GM12891 (cell line): Measurements from ENCODE around the gene RBM23.
A peak's percentile ranks its signal among the peaks of the same experiment; 100 is the strongest.

Source experiments
- DNase-seq: peaks from one replicate; pipeline ENCODE4 v3.0.0; 2011; ENCODE audit warnings: low spot score; ENCODE audit not compliant: insufficient read length
- FAIRE-seq: peaks from 2 replicates; lab custom pipeline; 2011; peaks lifted over from hg19 to GRCh38; lab: Jason Lieb, UNC
- PAX5 ChIP-seq: IDR thresholded peaks from 2 replicates; pipeline ENCODE4 v1.6.1; 2011; ENCODE audit warnings: low read length, moderate library complexity, mild to moderate bottlenecking; ENCODE audit not compliant: insufficient read depth, severe bottlenecking
- POLR2A ChIP-seq: IDR thresholded peaks from 2 replicates; pipeline ENCODE4 v1.6.1; 2011; ENCODE audit warnings: low read depth, low read length, control low read depth
- POLR2AphosphoS5 ChIP-seq: IDR thresholded peaks from 2 replicates; pipeline ENCODE4 v1.6.1; 2011; ENCODE audit warnings: low read depth, low read length, control low read depth
- POU2F2 ChIP-seq: IDR thresholded peaks from 2 replicates; pipeline ENCODE4 v1.6.1; 2011; ENCODE audit warnings: low read depth, mild to moderate bottlenecking, control low read depth, low read length, moderate library complexity
- SPI1 ChIP-seq: IDR thresholded peaks from 2 replicates; pipeline ENCODE4 v1.6.1; 2011; ENCODE audit warnings: low read depth, low read length, control low read depth
- TAF1 ChIP-seq: IDR thresholded peaks from 2 replicates; pipeline ENCODE4 v1.6.1; 2011; ENCODE audit warnings: low read depth, low read length, control low read depth

Gene RBM23

DNA sequence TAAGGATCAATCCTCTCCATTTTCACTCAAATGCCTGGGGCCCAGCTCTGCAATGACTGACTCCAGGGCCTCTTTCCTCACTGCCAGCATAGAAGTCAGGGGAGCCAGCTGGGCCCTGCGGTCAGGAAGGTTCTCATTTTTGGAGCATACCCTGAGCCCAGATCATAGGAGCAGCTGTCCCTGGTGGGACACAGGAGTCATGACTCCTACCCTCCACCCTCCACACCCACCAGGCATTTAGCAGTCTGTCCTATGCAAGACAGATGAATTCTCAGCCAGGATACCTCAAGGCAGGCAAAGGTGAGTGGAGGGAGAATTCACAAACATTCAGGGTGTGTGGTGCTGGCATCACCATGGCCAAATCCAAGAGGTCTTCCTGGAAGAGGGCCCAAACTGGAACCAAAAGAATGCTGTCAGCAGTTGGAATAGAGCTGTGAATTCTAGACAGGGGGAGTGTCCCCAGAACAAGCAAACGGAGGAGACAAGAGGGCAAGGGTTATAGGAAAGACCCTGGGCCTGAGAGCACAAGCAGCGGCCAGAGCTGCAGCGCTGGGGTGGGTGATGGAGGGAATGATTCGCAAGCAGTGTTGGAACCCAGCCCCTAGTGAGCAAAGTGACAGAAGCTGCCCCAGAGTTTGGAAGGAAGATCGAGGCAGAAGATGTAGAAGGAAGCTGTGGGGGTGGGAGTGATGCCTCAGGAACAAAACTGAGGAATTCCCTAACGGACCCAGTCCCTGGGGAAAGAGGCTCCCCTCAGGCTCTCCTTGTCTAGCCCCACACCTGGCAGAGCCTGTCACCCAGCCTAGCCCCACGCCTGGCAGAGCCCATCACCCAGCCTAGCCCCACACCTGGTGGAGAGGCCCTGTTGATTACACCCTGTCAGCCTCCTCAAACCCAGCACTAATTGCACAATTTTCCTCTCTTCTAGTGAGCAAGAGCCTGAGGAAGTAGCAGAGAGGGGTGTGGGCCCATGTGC is 40.4 kb downstream of the RBM23 start:
- FAIRE-seq (no peak), DNase-seq (no peak)
- 0 out of 2 replicates have a peak, but pooled peaks have one; percentile 38 for TF ChIP-seq POLR2AphosphoS5
- no peak for TF ChIP-seq PAX5

DNA sequence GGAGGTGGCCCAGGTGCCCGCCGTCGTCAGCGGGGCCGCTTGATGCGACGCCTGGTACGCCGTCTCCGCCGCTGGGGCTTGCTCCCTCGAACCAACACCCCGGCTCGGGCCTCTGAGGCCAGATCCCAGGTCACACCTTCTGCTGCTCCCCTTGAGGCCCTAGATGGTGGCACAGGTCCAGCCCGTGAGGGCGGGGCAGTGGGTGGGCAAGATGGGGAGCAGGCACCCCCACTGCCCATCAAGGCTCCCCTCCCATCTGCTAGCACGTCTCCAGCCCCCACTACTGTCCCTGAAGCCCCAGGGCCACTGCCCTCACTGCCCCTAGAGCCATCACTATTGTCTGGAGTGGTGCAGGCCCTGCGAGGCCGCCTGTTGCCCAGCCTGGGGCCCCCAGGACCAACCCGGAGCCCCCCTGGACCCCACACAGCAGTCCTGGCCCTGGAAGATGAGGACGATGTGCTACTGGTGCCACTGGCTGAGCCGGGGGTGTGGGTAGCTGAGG is 41.9 kb downstream of the RBM23 start:
- DNase-seq (no peak), FAIRE-seq (no peak)
- no peak for TF ChIP-seq TAF1
- no peak for TF ChIP-seq POLR2AphosphoS5
- no peak for TF ChIP-seq POLR2A
- no peak for TF ChIP-seq POU2F2
- TF ChIP-seq SPI1, result no peak
- TF ChIP-seq PAX5, result no peak

DNA sequence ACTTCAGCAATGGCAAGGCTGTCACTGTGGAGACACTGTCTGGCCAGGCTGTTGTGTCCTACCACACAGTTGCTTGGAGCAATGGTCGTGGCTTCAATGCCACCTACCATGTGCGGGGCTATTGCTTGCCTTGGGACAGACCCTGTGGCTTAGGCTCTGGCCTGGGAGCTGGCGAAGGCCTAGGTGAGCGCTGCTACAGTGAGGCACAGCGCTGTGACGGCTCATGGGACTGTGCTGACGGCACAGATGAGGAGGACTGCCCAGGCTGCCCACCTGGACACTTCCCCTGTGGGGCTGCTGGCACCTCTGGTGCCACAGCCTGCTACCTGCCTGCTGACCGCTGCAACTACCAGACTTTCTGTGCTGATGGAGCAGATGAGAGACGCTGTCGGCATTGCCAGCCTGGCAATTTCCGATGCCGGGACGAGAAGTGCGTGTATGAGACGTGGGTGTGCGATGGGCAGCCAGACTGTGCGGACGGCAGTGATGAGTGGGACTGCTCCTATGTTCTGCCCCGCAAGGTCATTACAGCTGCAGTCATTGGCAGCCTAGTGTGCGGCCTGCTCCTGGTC is 43.1 kb downstream of the RBM23 start:
- FAIRE-seq, result no peak
- no peak for DNase-seq
- TF ChIP-seq TAF1 (no peak), POU2F2 (no peak), PAX5 (no peak), POLR2A (no peak), SPI1 (no peak), POLR2AphosphoS5 (no peak)

DNA sequence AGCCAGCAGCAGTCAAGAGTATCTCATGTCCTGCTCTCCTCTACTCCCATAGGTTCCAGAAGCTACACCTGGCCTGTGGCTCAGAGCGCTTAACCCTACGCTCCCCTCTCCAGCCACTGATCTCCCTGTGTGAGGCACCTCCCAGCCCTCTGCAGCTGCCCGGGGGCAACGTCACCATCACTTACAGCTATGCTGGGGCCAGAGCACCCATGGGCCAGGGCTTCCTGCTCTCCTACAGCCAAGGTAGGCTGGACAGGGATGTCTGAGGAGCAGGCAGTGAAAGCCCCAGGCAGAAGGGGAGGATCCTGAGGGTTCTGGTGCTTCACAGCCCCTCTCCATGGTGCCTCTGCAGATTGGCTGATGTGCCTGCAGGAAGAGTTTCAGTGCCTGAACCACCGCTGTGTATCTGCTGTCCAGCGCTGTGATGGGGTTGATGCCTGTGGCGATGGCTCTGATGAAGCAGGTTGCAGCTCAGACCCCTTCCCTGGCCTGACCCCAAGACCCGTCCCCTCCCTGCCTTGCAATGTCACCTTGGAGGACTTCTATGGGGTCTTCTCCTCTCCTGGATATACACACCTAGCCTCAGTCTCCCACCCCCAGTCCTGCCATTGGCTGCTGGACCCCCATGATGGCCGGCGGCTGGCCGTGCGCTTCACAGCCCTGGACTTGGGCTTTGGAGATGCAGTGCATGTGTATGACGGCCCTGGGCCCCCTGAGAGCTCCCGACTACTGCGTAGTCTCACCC is 43.8 kb downstream of the RBM23 start:
- no peak for FAIRE-seq
- no peak for DNase-seq
- TF ChIP-seq PAX5, result no peak

DNA sequence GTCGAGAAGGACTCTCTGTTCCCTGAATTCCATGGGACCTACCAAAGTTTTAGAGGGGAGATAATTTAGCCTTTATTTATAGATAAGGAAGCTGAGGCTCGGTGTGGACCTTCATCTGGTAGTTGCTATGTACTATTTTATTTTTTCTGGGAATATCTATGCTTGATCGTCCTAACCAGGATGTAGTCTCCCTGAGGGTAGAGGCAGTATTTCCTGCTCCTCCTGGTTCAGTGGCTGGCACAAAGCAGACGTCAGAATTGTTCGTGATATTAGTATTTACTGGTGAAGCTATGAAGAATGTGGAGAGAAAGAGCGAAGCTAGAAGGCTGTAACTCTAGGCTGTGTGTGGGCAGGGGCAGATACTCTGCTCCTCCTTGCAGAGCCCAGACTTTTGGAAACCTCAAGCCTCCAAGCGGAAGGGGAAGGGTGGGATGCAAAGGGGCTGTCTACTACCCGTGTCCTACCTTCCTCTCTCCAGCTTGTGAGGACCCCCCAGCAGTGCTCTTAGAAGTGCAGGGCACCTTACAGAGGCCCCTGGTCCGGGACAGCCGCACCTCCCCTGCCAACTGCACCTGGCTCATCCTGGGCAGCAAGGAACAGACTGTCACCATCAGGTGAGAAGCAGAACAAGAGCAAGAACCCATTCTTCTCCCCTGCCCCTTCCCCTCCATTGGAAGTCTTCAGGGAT is 46.0 kb downstream of the RBM23 start:
- DNase-seq (no peak), FAIRE-seq (no peak)
- no peak for TF ChIP-seq POLR2A
- no peak for TF ChIP-seq PAX5
- TF ChIP-seq TAF1, result no peak
- TF ChIP-seq POLR2AphosphoS5, result no peak
- no peak for TF ChIP-seq POU2F2
- no peak for TF ChIP-seq SPI1

DNA sequence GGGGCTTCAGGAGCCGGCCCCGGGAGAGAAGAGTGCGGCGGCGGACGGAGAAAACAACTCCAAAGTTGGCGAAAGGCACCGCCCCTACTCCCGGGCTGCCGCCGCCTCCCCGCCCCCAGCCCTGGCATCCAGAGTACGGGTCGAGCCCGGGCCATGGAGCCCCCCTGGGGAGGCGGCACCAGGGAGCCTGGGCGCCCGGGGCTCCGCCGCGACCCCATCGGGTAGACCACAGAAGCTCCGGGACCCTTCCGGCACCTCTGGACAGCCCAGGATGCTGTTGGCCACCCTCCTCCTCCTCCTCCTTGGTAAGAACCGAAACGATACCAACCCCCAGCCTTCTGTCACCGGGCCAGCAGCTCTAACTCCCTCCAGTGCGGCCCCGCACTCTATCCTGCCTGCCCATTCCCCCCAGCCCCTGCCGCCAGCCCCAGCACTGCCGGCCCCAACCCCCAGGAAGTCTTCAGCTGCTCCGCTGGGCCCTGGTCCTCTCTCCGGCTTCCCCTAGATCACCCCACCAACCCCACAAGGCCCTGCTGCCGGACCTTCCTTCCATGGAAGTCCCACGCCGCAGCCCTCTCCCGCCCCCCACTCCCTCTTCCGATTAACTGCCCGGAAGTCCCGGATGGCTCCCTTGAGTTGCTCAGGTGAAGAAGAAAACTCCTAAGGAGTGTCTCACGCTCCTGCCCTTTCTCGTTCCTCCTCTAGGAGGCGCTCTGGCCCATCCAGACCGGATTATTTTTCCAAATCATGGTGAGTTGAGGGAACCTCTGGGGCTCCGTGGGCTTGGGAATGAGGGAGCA is 46.7 kb downstream of the RBM23 start:
- no peak for FAIRE-seq
- TF ChIP-seq POLR2AphosphoS5 (no peak), SPI1 (0 out of 2 replicates have a peak, but pooled peaks have one; percentile 16)
- DNase-seq, result no peak

DNA sequence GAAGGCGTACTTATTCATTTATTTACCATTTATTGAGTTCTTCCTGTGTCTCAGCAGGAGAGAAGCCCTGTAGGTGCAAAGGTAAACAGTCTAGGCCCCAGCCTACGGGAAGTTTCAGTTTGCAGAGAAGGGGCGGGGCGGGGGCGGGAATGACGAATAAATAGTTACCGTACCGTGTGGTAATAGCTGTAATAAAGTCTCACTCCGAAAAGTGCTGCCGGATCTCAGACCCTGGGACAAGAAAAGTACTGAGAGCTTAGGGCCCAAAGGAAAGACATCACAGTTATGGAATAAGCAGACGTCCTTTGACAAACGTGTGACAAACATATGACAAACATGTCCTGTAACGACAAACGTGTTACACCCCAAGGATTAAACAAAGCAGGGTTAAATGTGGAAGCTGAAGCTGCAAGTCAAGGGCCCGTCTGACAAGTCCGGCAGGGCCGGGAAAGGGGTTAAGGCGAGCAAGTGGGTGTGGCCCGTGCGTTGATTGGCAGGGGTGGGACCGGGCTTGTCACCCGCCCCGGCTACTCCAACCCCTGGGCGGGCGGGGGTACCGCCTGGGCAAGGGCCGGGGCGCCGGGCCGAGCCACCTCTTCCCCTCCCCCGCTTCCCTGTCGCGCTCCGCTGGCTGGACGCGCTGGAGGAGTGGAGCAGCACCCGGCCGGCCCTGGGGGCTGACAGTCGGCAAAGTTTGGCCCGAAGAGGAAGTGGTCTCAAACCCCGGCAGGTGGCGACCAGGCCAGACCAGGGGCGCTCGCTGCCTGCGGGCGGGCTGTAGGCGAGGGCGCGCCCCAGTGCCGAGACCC is 47.5 kb downstream of the RBM23 start, which contains the start of gene LRP10:
Gene LRP10 (plus strand): TSS at position 517 of the 809 bp plus-strand sequence. CDS start 564 bp downstream, outside the sequence.
- no peak for FAIRE-seq
- DNase-seq, result peak; percentile 76
- TF ChIP-seq POLR2AphosphoS5 (peak; percentile 80; the same call in 1 of the 2 replicates), SPI1 (peak; percentile 89), PAX5 (peak; percentile 78), POU2F2 (peak; percentile 39; the same call in 1 of the 2 replicates), TAF1 (no peak), POLR2A (peak; percentile 58)

DNA sequence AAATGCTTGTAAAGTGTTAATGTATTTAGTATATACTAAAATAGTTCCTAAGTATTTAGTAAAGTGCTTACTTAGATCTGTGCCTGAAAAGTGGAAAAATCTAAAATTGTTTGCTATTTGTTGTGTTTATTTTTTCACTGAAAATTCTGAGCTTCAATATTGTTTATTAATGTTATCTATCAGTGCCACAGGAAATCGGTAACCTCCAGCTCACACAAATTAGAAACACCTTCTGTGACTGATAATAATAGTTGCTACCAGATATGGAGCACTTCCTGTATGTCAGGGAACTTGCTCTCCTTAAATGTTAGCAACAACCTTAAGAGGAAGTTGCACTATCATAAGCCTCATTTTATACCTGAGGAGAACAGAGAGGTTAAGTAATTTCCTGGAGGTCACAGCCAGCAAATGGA is 48.1 kb downstream of the RBM23 start:
- no peak for FAIRE-seq
- TF ChIP-seq PAX5 (no peak), SPI1 (peak; percentile 74)
- DNase-seq, result no peak
